Activated CD4-positive, alpha-beta T cell treated with anti-CD3 and anti-CD28 coated beads, Interleukin-2, amount 50 U/mL, for 1 hour (primary cell): ENCODE results near the gene PACS2.

Experiments
- DNase-seq: peaks from one replicate; pipeline ENCODE4 v3.0.0-alpha.2; 2020

Gene PACS2

GRCh38 chr14:105376521-105377440, 62.2 kb downstream of the PACS2 start:
- DNase-seq = no peak

GRCh38 chr14:105377555-105378182, 63.1 kb downstream of the PACS2 start:
- no peak for DNase-seq

GRCh38 chr14:105378199-105378598, 63.7 kb downstream of the PACS2 start:
- DNase-seq = no peak

GRCh38 chr14:105378873-105379685, 64.5 kb downstream of the PACS2 start:
- no peak for DNase-seq

- no peak for DNase-seq
These were observed 65.4 kb downstream of the PACS2 start for GRCh38 chr14:105379946-105380345.

GRCh38 chr14:105380756-105381155, 66.2 kb downstream of the PACS2 start:
- DNase-seq = no peak

- no peak for DNase-seq
These were observed 67.1 kb downstream of the PACS2 start for GRCh38 chr14:105381446-105382342.

GRCh38 chr14:105382343-105383082, 68.0 kb downstream of the PACS2 start:
- DNase-seq = no peak

- DNase-seq = no peak
These were observed 68.7 kb downstream of the PACS2 start for GRCh38 chr14:105383083-105383730.

- DNase-seq = no peak
These were observed 69.6 kb downstream of the PACS2 start for GRCh38 chr14:105384041-105384557.

- no peak for DNase-seq
These were observed 70.2 kb downstream of the PACS2 start for GRCh38 chr14:105384605-105385321.

- DNase-seq = no peak
These were observed 70.7 kb downstream of the PACS2 start for GRCh38 chr14:105385322-105385637.

- DNase-seq = no peak
These were observed 71.3 kb downstream of the PACS2 start for GRCh38 chr14:105385698-105386365.

GRCh38 chr14:105386581-105387529, 72.3 kb downstream of the PACS2 start:
- no peak for DNase-seq

GRCh38 chr14:105387530-105387922, 73.0 kb downstream of the PACS2 start:
- DNase-seq = no peak

GRCh38 chr14:105388110-105388951, 73.8 kb downstream of the PACS2 start:
- no peak for DNase-seq

- no peak for DNase-seq
These were observed 74.4 kb downstream of the PACS2 start for GRCh38 chr14:105388976-105389375.

GRCh38 chr14:105389534-105389933, 75.0 kb downstream of the PACS2 start:
- no peak for DNase-seq
